Effector memory CD8-positive, alpha-beta T cell (primary cell): Measurements from ENCODE around the gene S1PR3.

ENCODE experiments used
- ATAC-seq: fragments of 150-1000 bp; cut with Tn5 transposase; replicated peaks from 2 replicates; pipeline ENCODE4 v1.10.0; 2021; ENCODE audit warnings: mild to moderate bottlenecking, moderate library complexity
- DNase-seq, 3 experiments: peaks; one replicate each; pipeline ENCODE4 v3.0.0; 2021
- H3K27ac Mint-ChIP-seq, 2 donors: one replicate each; pipeline ENCODE4 v1.8.0; 2022; ENCODE audit warnings: mild to moderate bottlenecking in 2 of 2, mixed read lengths in 2 of 2, moderate library complexity in 2 of 2
- H3K27me3 Mint-ChIP-seq, 2 donors: one replicate each; pipeline ENCODE4 v1.8.0; 2022; ENCODE audit warnings: mixed read lengths in 2 of 2
- H3K36me3 Mint-ChIP-seq: one replicate; pipeline ENCODE4 v1.8.0; 2022; ENCODE audit warnings: mild to moderate bottlenecking, moderate library complexity, mixed read lengths; ENCODE audit not compliant: insufficient read depth
- H3K4me1 Mint-ChIP-seq, 2 donors: one replicate each; pipeline ENCODE4 v1.8.0; 2022; ENCODE audit warnings: low read depth in 2 of 2, mixed read lengths in 2 of 2
- H3K4me3 Mint-ChIP-seq, 2 donors: one replicate each; pipeline ENCODE4 v1.8.0; 2022; ENCODE audit warnings: mild to moderate bottlenecking in 2 of 2, mixed read lengths in 2 of 2, moderate library complexity in 2 of 2
- H3K9me3 Mint-ChIP-seq, 2 donors: one replicate each; pipeline ENCODE4 v1.8.0; 2022; ENCODE audit warnings: mixed read lengths in 2 of 2

Gene S1PR3

GRCh38 chr9:88953381-88954029, 37.8 kb upstream of the S1PR3 start:
- H3K4me1 Mint-ChIP-seq: peaks cover 0 to 4% of the 10 kb centered on the region in 2 donors
- peak overlapping the region in 1 of 2 donors; percentile 25 for H3K4me3 Mint-ChIP-seq
- no peaks in the 10 kb centered on the region for H3K36me3 Mint-ChIP-seq
- DNase-seq (no peak), ATAC-seq (no peak)
- H3K27ac Mint-ChIP-seq: no peak overlapping the region
- peaks cover 20 to 67% of the 10 kb centered on the region in 2 donors for H3K27me3 Mint-ChIP-seq
- H3K9me3 Mint-ChIP-seq: no peaks in the 10 kb centered on the region

DNA sequence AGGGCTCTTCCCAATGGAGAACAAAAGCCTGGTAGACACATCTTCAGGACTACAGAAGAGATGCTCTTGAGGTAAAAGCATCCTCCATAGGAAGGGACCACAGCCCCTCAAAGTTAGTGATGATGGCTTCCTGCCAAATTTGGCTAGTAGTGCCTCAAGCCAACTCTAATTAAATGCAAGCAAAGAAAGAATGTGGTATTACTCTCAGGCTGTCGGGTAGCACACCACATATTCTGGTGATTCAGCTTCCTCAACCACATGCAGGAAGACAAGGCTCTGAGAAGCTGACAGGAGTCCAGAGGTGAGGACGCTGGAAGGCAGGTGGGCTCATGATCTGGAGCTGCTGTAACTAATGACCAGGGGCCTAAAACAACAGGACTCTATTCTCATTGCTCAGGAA, 37.2 kb upstream of the S1PR3 start:
- DNase-seq (no peak), ATAC-seq (no peak)
- Mint-ChIP-seq H3K9me3 (no peaks in the 10 kb centered on the region), H3K27ac (no peak overlapping the region), H3K36me3 (no peaks in the 10 kb centered on the region), H3K4me3 (no peak overlapping the region), H3K27me3 (peaks cover 20 to 67% of the 10 kb centered on the region in 2 donors), H3K4me1 (peaks cover 0 to 4% of the 10 kb centered on the region in 2 donors)

- Mint-ChIP-seq H3K4me3 (no peak overlapping the region), H3K4me1 (peaks cover 0 to 4% of the 10 kb centered on the region in 2 donors), H3K27me3 (peaks cover 10 to 74% of the 10 kb centered on the region in 2 donors), H3K27ac (no peak overlapping the region), H3K9me3 (no peaks in the 10 kb centered on the region), H3K36me3 (no peaks in the 10 kb centered on the region)
- ATAC-seq (no peak), DNase-seq (no peak)
These were observed 33.7 kb upstream of the S1PR3 start for GRCh38 chr9:88957526-88957925.

- ATAC-seq (no peak), DNase-seq (no peak)
- Mint-ChIP-seq H3K4me1 (no peaks in the 10 kb centered on the region), H3K9me3 (no peaks in the 10 kb centered on the region), H3K27ac (no peak overlapping the region), H3K27me3 (peaks cover 0 to 59% of the 10 kb centered on the region in 2 donors), H3K36me3 (no peaks in the 10 kb centered on the region), H3K4me3 (no peak overlapping the region)
These were observed 31.4 kb upstream of the S1PR3 start for GRCh38 chr9:88959727-88960469.

DNA sequence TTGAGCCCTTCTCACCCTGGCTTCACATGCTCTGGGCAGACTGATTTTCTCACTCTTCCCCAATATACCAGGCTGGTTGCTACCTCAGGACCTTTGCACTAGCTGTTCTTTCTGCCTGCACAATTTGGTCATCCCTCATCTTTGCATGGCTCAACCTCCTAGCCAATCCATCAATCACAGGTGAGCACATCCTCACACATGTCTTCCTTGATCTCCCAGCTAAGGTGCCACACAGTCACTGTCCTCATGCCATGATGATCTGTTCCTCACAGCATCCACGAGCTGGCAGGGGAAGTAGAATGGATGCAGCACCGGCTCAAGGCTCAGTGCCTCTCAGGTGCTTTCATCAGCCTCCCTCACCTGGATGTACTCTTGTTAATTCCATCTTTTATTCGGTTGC, 30.6 kb upstream of the S1PR3 start:
- Mint-ChIP-seq H3K27ac (no peak overlapping the region), H3K4me3 (no peak overlapping the region), H3K9me3 (no peaks in the 10 kb centered on the region), H3K27me3 (peaks cover 0 to 52% of the 10 kb centered on the region in 2 donors), H3K4me1 (no peaks in the 10 kb centered on the region), H3K36me3 (no peaks in the 10 kb centered on the region)
- no peak for DNase-seq
- ATAC-seq: no peak

DNA sequence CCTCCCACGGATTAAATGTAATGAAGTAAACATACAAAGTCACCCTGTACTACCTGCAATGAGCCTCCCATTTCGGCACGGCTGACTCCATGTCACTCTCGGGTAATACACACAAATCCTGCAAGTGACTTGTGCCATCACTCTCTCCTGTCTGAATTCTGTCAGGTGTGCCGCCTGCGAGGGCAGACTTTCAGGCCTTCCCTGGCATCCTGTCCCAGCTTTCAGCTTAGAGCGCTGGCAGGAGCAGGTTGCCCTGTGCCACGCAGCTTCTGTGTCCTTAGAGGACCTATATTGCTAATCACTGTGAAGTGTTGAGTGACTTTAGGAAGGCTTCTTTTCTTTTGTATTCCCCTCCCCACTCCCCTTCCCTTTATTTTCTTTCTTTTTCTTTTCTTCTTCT, 25.8 kb upstream of the S1PR3 start:
- Mint-ChIP-seq H3K4me3 (no peak overlapping the region), H3K9me3 (no peaks in the 10 kb centered on the region), H3K27me3 (peaks cover 0 to 42% of the 10 kb centered on the region in 2 donors), H3K36me3 (no peaks in the 10 kb centered on the region), H3K4me1 (no peaks in the 10 kb centered on the region), H3K27ac (no peak overlapping the region)
- ATAC-seq: no peak
- no peak for DNase-seq

DNA sequence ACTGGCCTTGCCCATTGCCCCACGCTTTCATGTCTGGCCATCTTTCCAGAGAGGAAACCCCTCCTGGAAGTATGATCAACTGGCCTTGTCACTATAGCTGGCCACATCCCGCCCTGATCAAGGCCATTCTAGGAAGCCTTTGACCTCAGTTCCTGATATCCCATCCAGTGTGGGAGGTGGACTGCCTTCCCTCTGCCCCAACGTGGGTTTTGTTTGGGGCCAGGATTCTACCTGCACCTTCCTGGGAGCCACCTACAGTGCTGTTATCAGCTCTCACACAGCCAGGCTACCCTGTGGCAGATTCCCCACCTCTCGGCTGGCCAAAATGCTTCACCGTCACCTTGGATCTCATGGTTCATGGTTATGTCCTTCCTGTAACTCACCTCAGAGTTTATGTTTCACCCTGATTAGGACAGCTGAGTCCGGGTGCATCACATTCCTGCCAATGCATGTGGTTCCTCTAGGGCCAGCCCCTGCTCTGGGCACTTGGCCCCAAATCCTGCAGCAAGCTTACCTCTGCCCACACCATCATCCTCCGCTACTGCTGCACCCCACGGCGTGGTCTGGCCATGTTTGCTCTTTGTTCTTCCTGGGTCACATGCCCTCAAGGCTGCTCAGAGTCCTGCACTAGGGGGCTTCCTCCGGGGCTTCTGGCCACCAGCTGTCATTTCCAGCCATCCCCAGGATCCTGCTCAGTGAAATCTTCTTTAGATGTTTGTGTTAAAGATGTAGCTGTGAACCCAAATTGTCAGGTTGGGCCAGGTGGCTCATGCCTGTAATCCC, 24.2 kb upstream of the S1PR3 start:
- no peak overlapping the region for H3K4me3 Mint-ChIP-seq
- H3K27me3 Mint-ChIP-seq: peaks cover 0 to 32% of the 10 kb centered on the region in 2 donors
- no peak for ATAC-seq
- no peaks in the 10 kb centered on the region for H3K4me1 Mint-ChIP-seq
- DNase-seq: no peak
- H3K27ac Mint-ChIP-seq: no peak overlapping the region
- no peaks in the 10 kb centered on the region for H3K9me3 Mint-ChIP-seq
- H3K36me3 Mint-ChIP-seq: no peaks in the 10 kb centered on the region

GRCh38 chr9:88968799-88969198, 22.5 kb upstream of the S1PR3 start:
- H3K27me3 Mint-ChIP-seq: peaks cover 0 to 23% of the 10 kb centered on the region in 2 donors
- H3K4me3 Mint-ChIP-seq: no peak overlapping the region
- DNase-seq (no peak), ATAC-seq (no peak)
- no peaks in the 10 kb centered on the region for H3K4me1 Mint-ChIP-seq
- no peaks in the 10 kb centered on the region for H3K36me3 Mint-ChIP-seq
- H3K9me3 Mint-ChIP-seq: no peaks in the 10 kb centered on the region
- no peak overlapping the region for H3K27ac Mint-ChIP-seq

- H3K27me3 Mint-ChIP-seq: peaks cover 0 to 23% of the 10 kb centered on the region in 2 donors
- no peak for ATAC-seq
- H3K27ac Mint-ChIP-seq: no peak overlapping the region
- no peak overlapping the region for H3K4me3 Mint-ChIP-seq
- no peaks in the 10 kb centered on the region for H3K36me3 Mint-ChIP-seq
- no peak for DNase-seq
- H3K4me1 Mint-ChIP-seq: no peaks in the 10 kb centered on the region
- H3K9me3 Mint-ChIP-seq: no peaks in the 10 kb centered on the region
These were observed 21.5 kb upstream of the S1PR3 start for GRCh38 chr9:88969646-88970373.

DNA sequence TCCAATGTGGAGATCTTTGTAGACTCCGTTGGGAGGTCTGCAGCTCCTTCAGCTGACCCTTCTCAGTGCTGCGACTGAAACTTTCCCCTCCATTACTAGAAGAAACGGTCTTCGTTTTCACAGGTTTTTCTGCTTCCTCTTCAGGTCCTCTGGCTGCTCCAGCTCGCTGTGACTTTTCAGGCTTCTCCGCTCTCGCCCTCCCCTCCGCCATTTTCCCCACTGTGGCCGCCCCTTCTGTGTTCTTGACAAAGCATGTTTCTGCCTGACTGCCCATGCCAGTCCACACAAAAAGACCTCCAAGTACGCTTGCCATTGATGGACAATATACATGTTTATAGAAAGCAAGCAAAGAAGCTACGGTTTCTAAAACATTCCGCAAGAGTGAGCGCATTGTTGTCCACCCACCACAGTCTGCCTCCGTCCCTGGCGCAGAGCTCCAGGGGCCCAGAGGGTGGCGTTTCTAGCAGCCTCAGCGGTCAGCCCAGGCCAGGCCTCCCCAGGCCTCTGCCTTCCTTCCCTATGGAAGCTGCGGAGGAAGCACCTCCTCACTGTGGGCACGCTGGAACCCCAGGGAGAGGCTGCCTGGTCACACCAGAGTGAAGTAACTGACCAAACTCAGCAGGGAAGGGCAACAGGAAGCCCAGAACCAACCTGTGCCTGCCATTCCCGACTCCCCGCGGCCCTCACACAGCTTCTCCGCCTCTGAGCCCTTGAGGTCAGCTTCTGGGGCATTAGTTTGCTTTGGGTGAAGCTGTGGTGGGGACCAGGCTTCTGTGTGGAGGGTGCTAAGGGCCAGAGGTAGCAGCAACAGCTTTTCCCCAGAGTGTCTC, 19.9 kb upstream of the S1PR3 start:
- ATAC-seq (no peak), DNase-seq (no peak)
- H3K9me3 Mint-ChIP-seq: no peaks in the 10 kb centered on the region
- no peak overlapping the region for H3K27ac Mint-ChIP-seq
- H3K27me3 Mint-ChIP-seq: peaks cover under 1 to 23% of the 10 kb centered on the region in 2 donors
- no peak overlapping the region for H3K4me3 Mint-ChIP-seq
- no peaks in the 10 kb centered on the region for H3K36me3 Mint-ChIP-seq
- no peaks in the 10 kb centered on the region for H3K4me1 Mint-ChIP-seq

DNA sequence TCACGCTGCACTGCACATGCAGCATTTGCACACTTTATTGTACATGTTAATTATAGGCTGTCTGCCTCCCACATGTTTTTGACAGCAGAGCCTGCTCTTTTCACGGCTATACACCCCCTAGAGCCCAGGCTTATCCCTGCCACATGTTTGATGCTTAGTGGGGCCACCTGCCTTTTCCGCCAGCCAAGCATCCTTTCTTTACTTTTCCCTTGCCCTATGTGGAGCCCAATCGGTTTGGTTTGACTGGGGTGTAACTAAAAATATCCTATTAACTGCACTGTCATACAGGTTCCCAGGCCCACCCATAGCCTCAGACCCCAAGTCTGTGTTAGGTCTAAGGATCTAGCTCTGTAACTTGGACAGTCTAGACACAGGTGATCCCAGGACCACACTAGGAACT, 18.9 kb upstream of the S1PR3 start:
- no peak overlapping the region for H3K27ac Mint-ChIP-seq
- H3K27me3 Mint-ChIP-seq: peaks cover 8 to 27% of the 10 kb centered on the region in 2 donors
- H3K9me3 Mint-ChIP-seq: no peaks in the 10 kb centered on the region
- no peaks in the 10 kb centered on the region for H3K36me3 Mint-ChIP-seq
- ATAC-seq (no peak), DNase-seq (no peak)
- H3K4me1 Mint-ChIP-seq: no peaks in the 10 kb centered on the region
- H3K4me3 Mint-ChIP-seq: no peak overlapping the region

DNA sequence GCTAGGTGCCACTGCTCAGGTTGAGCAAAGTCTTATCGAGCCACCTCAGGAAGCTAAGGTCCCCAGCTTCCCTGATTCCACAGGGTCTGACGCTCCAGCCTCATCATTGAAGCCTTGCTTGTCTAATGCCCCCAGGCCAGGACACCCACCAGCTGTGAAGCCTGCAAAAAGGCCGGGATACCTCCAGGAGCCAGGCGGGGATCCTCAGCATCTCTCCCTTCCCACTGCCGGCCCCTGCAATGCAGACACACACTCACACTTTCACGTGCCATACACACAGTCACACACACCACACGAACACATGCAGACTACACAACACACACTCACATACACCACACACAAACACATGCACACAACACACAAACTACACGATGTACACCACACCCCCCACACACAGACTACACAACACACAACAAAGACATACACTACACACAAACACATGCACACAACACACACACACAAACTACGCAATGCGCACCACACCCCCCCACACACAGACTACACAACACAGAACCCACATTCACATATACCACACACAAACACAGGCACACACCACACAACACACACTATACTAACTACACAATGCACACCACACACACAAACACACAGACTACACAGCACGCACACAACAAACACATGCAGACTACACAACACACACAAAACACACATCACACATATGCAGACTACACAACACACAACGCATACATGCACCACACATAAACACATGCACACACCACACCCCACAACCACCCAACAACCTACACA, 17.8 kb upstream of the S1PR3 start:
- H3K4me1 Mint-ChIP-seq: no peaks in the 10 kb centered on the region
- no peak overlapping the region for H3K27ac Mint-ChIP-seq
- H3K9me3 Mint-ChIP-seq: no peaks in the 10 kb centered on the region
- H3K4me3 Mint-ChIP-seq: no peak overlapping the region
- H3K27me3 Mint-ChIP-seq: peaks cover 8 to 26% of the 10 kb centered on the region in 2 donors
- ATAC-seq: no peak
- no peaks in the 10 kb centered on the region for H3K36me3 Mint-ChIP-seq
- no peak for DNase-seq
